ENCODE results near the gene SLC45A3.

Gene SLC45A3

DNA sequence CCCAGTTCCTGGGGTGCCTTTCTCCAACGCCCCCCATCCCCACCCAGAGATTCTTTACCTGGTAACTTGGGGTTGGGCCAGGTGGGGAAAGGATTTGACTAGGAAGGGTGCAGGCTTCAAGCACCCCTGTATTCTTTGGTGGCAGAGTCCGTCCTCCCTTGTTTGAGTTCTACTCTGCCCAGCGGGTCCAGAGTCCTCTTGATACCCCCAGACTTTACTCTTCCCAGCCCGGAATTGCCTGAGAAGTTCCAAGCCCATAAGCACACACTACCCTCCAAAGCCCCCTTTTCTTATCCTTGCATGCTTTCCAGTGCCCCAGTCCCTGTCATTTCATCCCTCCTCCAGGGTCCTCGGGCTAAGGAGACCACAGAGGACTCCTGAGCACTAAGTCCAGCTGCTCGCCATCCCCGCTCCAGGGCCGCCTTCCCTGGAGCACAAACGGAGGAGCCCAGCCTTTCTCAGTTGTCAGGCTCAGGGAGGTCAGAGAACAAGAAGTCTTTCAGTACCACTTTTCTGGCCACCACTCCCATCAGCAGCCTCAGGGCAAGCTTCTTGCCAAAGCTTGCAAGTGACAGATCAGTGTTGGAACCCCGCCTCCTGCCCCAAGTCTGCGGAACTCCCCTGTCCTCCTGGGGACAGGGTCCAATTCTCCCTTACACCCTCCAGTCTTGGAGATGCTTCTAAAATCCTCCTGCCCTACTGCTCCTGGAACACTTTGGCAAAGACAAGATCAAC is 12.2 kb downstream of the SLC45A3 start:
- no peak for TF ChIP-seq CTCF (IDR thresholded peaks at IDR 0.05; ENCODE audit: insufficient read depth, low read length)
- no peak for TF ChIP-seq SPI1 (IDR thresholded peaks at IDR 0.05; ENCODE audit: borderline replicate concordance, low read depth)
- TF ChIP-seq GABPA (IDR thresholded peaks at IDR 0.05; ENCODE audit: low read depth): no peak
- no peak for TF ChIP-seq POLR2AphosphoS5 (IDR thresholded peaks at IDR 0.05; ENCODE audit: low read depth)
- TF ChIP-seq, protein P1, sequence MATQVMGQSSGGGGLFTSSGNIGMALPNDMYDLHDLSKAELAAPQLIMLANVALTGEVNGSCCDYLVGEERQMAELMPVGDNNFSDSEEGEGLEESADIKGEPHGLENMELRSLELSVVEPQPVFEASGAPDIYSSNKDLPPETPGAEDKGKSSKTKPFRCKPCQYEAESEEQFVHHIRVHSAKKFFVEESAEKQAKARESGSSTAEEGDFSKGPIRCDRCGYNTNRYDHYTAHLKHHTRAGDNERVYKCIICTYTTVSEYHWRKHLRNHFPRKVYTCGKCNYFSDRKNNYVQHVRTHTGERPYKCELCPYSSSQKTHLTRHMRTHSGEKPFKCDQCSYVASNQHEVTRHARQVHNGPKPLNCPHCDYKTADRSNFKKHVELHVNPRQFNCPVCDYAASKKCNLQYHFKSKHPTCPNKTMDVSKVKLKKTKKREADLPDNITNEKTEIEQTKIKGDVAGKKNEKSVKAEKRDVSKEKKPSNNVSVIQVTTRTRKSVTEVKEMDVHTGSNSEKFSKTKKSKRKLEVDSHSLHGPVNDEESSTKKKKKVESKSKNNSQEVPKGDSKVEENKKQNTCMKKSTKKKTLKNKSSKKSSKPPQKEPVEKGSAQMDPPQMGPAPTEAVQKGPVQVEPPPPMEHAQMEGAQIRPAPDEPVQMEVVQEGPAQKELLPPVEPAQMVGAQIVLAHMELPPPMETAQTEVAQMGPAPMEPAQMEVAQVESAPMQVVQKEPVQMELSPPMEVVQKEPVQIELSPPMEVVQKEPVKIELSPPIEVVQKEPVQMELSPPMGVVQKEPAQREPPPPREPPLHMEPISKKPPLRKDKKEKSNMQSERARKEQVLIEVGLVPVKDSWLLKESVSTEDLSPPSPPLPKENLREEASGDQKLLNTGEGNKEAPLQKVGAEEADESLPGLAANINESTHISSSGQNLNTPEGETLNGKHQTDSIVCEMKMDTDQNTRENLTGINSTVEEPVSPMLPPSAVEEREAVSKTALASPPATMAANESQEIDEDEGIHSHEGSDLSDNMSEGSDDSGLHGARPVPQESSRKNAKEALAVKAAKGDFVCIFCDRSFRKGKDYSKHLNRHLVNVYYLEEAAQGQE (IDR thresholded peaks at IDR 0.05; ENCODE audit: insufficient replicate concordance, low read depth): no peak
- H3K27me3 ChIP-seq (ENCODE audit: insufficient read depth, poor library complexity, severe bottlenecking): peaks cover 3% of the 10 kb centered on the region
- DNase-seq (ENCODE audit: low read depth in 1 of 2, low spot score in 1 of 2): no peak
- no peak overlapping the region for H3K27ac ChIP-seq (replicated peaks)
- H3K4me3 ChIP-seq (replicated peaks; ENCODE audit: insufficient read depth, low read length): no peak overlapping the region

- no peak overlapping the region for H3K27ac ChIP-seq (replicated peaks)
- TF ChIP-seq SPI1 (IDR thresholded peaks at IDR 0.05; ENCODE audit: borderline replicate concordance, low read depth): no peak
- TF ChIP-seq GABPA (IDR thresholded peaks at IDR 0.05; ENCODE audit: low read depth): no peak
- no peak for TF ChIP-seq CTCF (IDR thresholded peaks at IDR 0.05; ENCODE audit: insufficient read depth, low read length)
- TF ChIP-seq, protein P1 (IDR thresholded peaks at IDR 0.05; ENCODE audit: insufficient replicate concordance, low read depth): no peak
- TF ChIP-seq POLR2AphosphoS5 (IDR thresholded peaks at IDR 0.05; ENCODE audit: low read depth): no peak
- no peaks in the 10 kb centered on the region for H3K27me3 ChIP-seq (ENCODE audit: insufficient read depth, poor library complexity, severe bottlenecking)
- H3K4me3 ChIP-seq (replicated peaks; ENCODE audit: insufficient read depth, low read length): no peak overlapping the region
- DNase-seq (ENCODE audit: low read depth in 1 of 2, low spot score in 1 of 2): no peak
Observed at GRCh38 chr1:205666372-205667166, 13.7 kb downstream of the SLC45A3 start.

DNA sequence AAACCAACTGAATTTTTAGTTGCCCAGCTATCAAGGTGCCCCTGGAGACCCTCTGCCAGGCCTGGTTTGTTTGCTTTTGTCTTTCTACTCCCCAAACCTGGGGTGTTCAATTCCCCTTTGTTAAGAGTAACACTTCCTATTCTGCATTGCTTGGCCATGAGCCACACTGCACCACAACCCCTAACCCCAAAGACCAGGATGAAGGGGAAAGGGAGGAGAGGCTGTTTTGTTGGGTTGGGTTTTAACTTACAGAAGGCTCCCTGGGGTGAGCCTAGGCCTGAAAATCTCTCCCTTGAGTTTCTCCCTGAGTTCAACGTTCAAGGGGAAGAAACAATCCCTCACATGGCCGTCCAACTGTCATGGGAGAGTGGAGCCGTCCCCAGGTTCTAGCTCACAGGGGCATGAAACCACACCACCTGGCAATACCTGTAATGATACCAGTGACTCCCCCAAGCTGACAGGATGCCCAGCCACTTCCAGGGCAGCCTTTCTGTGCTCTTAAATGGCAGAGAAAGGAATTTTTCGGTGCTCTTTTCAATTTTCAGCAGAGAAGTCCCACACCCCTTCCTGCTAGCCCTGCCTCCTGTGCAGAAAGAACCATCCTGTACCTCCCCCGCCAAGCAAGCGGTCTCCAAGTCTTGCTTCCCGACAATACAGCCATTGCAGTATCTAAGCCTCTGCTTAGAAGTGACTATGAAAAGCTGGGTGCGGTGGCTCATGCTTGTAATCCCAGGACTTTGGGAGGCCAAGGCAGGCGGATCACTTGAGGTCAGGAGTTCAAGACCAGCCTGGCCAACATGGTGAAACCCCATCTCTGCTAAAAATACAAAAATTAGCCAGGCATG is 14.9 kb downstream of the SLC45A3 start:
- H3K27me3 ChIP-seq (ENCODE audit: insufficient read depth, poor library complexity, severe bottlenecking): no peaks in the 10 kb centered on the region
- H3K27ac ChIP-seq (replicated peaks): no peak overlapping the region
- DNase-seq (ENCODE audit: low read depth in 1 of 2, low spot score in 1 of 2): peak in 1 of 2 experiments; percentile 20
- peak; percentile 22; the same call in 1 of the 2 replicates for TF ChIP-seq SPI1 (IDR thresholded peaks at IDR 0.05; ENCODE audit: borderline replicate concordance, low read depth)
- no peak for TF ChIP-seq CTCF (IDR thresholded peaks at IDR 0.05; ENCODE audit: insufficient read depth, low read length)
- H3K4me3 ChIP-seq (replicated peaks; ENCODE audit: insufficient read depth, low read length): no peak overlapping the region
